GM12878 (cell line): ENCODE results near the gene MEN1. TPM values are rescaled to one million over a fixed set of nuclear protein-coding genes. Genes with fewer than 3 reads are reported as not detected.

Source experiments
- BRCA1 ChIP-seq: IDR thresholded peaks from 2 replicates; pipeline ENCODE4 v1.6.1; 2011; ENCODE audit warnings: low read depth, low read length, improper control_type of control experiment
- CEBPZ ChIP-seq: fragments of 150-350 bp; IDR thresholded peaks from 2 replicates; pipeline ENCODE4 v1.6.1; 2016; ENCODE audit warnings: low read depth, low read length
- CREB1 ChIP-seq: IDR thresholded peaks from 2 replicates; pipeline ENCODE4 v1.6.1; 2012; ENCODE audit warnings: low read depth, mild to moderate bottlenecking, inconsistent platforms
- CREM ChIP-seq: IDR thresholded peaks from 2 replicates; pipeline ENCODE4 v1.6.1; 2014; ENCODE audit warnings: antibody characterized with exemption, low read depth
- CTCF ChIP-seq, 3 experiments: IDR thresholded peaks in 2 of 3; conservative IDR thresholded peaks in 1 of 3; 2 replicates each; pipeline ENCODE4 v1.5.1; 2011; ENCODE audit warnings: low read depth in 3 of 3, low read length in 3 of 3, mild to moderate bottlenecking in 3 of 3, control low read depth in 2 of 3, moderate library complexity in 2 of 3, inconsistent platforms in 1 of 3, mixed read lengths in 1 of 3; ENCODE audit not compliant: control insufficient read depth in 2 of 3, insufficient read depth in 1 of 3; ENCODE audit errors: extremely low read depth in 1 of 3
- CUX1 ChIP-seq: IDR thresholded peaks from 2 replicates; pipeline ENCODE4 v1.6.1; 2012; ENCODE audit warnings: improper control_type of control experiment, low read depth, low read length; ENCODE audit not compliant: insufficient replicate concordance
- EGR1 ChIP-seq, 2 experiments: IDR thresholded peaks; 1 replicate in 1 of 2; 2 replicates in 1 of 2; pipeline ENCODE4 v1.6.1; 2011 to 2012; ENCODE audit warnings: low read depth in 2 of 2, low read length in 2 of 2, borderline replicate concordance in 1 of 2, mild to moderate bottlenecking in 1 of 2, moderate library complexity in 1 of 2
- ESRRA ChIP-seq: IDR thresholded peaks from 2 replicates; pipeline ENCODE4 v1.6.1; 2012; ENCODE audit warnings: mild to moderate bottlenecking, low read length, improper control_type of control experiment
- ETV6 ChIP-seq, 2 experiments: fragments of 450-650 bp in 1 of 2; IDR thresholded peaks in 1 of 2; conservative IDR thresholded peaks in 1 of 2; 2 replicates each; pipeline ENCODE4 v1.6.1; 2014; ENCODE audit warnings: antibody characterized with exemption in 1 of 2, borderline replicate concordance in 1 of 2, low read depth in 1 of 2, mild to moderate bottlenecking in 1 of 2, moderate library complexity in 1 of 2
- GABPA ChIP-seq: IDR thresholded peaks from 2 replicates; pipeline ENCODE4 v1.6.1; 2014; ENCODE audit warnings: antibody characterized with exemption, low read depth, mild to moderate bottlenecking, inconsistent platforms
- HDAC6 ChIP-seq: fragments of 200-600 bp; sonication (generic); IDR thresholded peaks from one replicate; pipeline ENCODE4 v1.8.0; 2017; ENCODE audit warnings: antibody characterized with exemption; ENCODE audit not compliant: unreplicated experiment
- PKNOX1 ChIP-seq: fragments of 450-650 bp; IDR thresholded peaks from 2 replicates; pipeline ENCODE4 v1.6.1; 2016; ENCODE audit warnings: mild to moderate bottlenecking
- PML ChIP-seq: IDR thresholded peaks from 2 replicates; pipeline ENCODE4 v1.6.1; 2012; ENCODE audit warnings: low read length, inconsistent platforms
- RELB ChIP-seq: fragments of 450-650 bp; IDR thresholded peaks from 2 replicates; pipeline ENCODE4 v1.6.1; 2017; ENCODE audit warnings: low read depth, mild to moderate bottlenecking, moderate library complexity
- TCF7 ChIP-seq: IDR thresholded peaks from 2 replicates; pipeline ENCODE4 v1.6.1; 2014; ENCODE audit warnings: antibody characterized with exemption, borderline replicate concordance
- polyA plus RNA-seq, 11 experiments: library from polyadenylated mRNA; depleted of rRNA in 4 of 11; unstranded in 6 of 11; stranded (reverse) in 5 of 11; fragments of >200 nt; fragmentation: Nextera tagmentation in 4 of 11; fragmentation: Illumina TruSeq in 1 of 11; extraction: Ambion mirVana in 4 of 11; extraction: Trizol in 1 of 11; gene quantifications; 1 replicate in 1 of 11; 2 replicates in 10 of 11; pipeline versions ENCODE4 v1.2.1 to v1.2.3, GENCODE V29; 2011 to 2016; ENCODE audit warnings: inconsistent platforms in 2 of 11, missing spikeins in 2 of 11, low read depth in 1 of 11
- total RNA-seq, 4 experiments: library from RNA; depleted of rRNA in 3 of 4; stranded (reverse); fragments of >200 nt in 3 of 4; fragmentation: Illumina TruSeq in 1 of 4; extraction: Trizol in 1 of 4; gene quantifications; 2 replicates each; pipeline versions ENCODE4 v1.2.1 to v1.2.3, GENCODE V29; 2013 to 2021

Gene MEN1
- total and polyA plus RNA-seq, 10 of the 15 experiments (the other 5 are each of a cell fraction or from before 2014, with no cell fraction given), result 2.5 to 39.7 (median 20.7) TPM

DNA sequence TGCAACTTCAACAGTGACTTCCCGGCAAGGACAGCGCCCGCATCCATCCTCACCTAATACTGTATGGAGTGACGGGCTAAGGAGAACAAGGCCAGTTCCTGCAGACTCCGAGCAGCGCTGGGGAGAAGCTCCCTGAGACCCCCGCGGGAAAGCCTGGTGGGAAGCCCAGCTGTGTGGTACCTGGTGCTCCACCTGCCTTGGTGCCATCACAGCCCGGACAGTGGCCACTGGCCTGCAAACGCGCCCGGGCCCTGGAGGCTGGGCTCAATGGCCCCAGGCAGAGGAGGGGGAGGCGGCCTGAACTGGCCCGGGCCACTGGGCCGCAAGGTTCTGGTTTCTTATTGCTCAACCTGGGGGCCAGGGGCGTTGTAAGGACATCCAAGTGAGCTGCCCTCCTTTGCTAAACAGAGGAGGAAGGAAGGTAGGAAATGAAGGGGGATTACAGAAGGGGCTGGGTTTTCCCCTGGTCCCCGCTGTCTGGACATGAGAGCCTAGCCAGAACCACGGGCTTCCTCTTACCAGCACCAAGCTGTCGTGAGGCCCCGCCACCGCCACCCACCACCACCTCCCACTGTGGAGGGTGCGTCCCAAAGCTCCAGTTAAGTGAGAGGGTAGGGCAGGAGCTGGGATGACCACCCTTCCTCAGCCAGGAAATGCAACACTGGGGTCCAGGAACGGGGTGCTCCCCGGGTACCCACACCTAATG, 42.6 kb upstream of the MEN1 start (continued):
- no peak for TF ChIP-seq CUX1
- TF ChIP-seq CREM, result peak; percentile 7; the same call in 1 of the 2 replicates
- TF ChIP-seq PKNOX1, result no peak
- TF ChIP-seq CREB1, result no peak
- no peak for TF ChIP-seq CEBPZ
- TF ChIP-seq BRCA1, result no peak
- TF ChIP-seq EGR1 (IDR thresholded peaks at IDR 0.05; ENCODE audit: borderline replicate concordance in 1 of 2, low read depth in 2 of 2, low read length in 2 of 2), result peak in 1 of 2 experiments; percentile 62; a peak in 2 of 3 replicates
- TF ChIP-seq GABPA, result no peak
- no peak for TF ChIP-seq HDAC6
- TF ChIP-seq RELB, result no peak
- peak in 1 of 2 experiments; percentile 60; a peak in 1 of 4 replicates for TF ChIP-seq ETV6 (conservative IDR thresholded peaks at IDR 0.05 in 1 of 2, IDR thresholded peaks at IDR 0.05 in 1 of 2; ENCODE audit: borderline replicate concordance in 1 of 2, low read depth in 1 of 2)
- TF ChIP-seq PML, result no peak
- TF ChIP-seq CTCF (IDR thresholded peaks at IDR 0.05 in 2 of 3, conservative IDR thresholded peaks at IDR 0.05 in 1 of 3; ENCODE audit: control insufficient read depth in 2 of 3, extremely low read depth in 1 of 3, insufficient read depth in 1 of 3, low read depth in 3 of 3, low read length in 3 of 3), result no peak
- TF ChIP-seq TCF7, result no peak
- no peak for TF ChIP-seq ESRRA
